NCI-H128 (cell line): ENCODE results near the gene MIER2.
"Not testable (repeated sequence)": the region's sequence is repeated elsewhere in the genome, so short reads cannot be mapped to it uniquely, and the experiment has no call there.

Experiments used
- DNase-seq: peaks from one replicate; lab custom pipeline; 2025; ENCODE audit not compliant: unreplicated experiment; lab: John Stamatoyannopoulos, UW

The MIER2 gene, protein sequence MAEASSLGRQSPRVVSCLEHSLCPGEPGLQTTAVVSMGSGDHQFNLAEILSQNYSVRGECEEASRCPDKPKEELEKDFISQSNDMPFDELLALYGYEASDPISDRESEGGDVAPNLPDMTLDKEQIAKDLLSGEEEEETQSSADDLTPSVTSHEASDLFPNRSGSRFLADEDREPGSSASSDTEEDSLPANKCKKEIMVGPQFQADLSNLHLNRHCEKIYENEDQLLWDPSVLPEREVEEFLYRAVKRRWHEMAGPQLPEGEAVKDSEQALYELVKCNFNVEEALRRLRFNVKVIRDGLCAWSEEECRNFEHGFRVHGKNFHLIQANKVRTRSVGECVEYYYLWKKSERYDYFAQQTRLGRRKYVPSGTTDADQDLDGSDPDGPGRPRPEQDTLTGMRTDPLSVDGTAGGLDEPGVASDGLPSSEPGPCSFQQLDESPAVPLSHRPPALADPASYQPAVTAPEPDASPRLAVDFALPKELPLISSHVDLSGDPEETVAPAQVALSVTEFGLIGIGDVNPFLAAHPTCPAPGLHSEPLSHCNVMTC

DNA sequence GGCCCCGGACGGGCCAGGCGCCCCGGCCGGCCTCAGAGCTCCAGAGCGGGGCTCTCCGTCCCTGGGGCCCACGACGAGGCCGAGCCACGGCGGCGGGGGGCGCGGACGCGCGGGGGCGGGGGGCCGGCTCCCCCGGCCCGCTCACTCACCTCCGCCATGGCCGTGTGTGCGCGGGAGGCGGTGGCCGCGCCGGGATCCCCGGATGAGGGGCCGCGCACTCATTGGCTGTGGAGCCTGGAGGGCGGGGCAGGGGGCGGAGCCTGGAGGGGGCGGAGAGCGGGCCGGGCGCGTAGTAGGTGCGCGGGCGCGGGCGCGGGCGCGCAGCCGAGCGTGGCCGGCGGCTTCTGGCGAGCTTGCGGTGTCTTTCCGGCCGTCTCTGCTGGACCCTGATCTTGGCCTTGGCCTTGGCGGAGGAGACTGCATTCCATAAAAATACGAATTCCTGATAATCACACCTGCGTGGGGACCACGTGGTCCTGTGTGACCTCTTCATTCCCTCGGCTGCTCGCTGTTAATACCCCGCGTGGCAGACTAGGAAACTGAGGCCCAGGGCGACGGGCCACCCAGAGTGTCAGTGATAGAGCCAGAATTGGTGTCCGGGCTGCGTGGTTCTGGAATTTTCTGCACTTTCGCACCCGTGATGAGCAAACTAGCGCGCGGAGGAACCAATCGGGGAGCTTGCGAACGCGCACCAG, at the start of gene MIER2:
Gene MIER2 (minus strand): TSS at position 172 of the 695 bp plus-strand sequence. CDS start 14 bp downstream, at position 158.
- DNase-seq: peak; percentile 36

DNA sequence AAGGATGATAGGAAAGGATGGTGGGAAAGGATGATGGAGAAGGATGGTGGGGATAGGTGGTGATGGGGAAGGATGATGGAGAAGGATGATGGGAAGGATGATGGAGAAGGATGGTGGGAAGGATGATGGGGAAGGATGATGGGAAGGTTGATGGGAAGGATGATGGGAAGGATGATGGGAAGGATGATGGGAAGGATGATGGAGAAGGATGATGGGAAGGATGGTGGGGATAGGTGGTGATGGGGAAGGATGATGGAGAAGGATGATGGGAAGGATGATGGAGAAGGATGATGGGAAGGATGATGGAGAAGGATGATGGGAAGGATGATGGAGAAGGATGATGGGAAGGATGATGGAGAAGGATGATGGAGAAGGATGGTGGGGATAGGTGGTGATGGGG, 49.0 kb upstream of the MIER2 start:
- DNase-seq: not testable (repeated sequence)

DNA sequence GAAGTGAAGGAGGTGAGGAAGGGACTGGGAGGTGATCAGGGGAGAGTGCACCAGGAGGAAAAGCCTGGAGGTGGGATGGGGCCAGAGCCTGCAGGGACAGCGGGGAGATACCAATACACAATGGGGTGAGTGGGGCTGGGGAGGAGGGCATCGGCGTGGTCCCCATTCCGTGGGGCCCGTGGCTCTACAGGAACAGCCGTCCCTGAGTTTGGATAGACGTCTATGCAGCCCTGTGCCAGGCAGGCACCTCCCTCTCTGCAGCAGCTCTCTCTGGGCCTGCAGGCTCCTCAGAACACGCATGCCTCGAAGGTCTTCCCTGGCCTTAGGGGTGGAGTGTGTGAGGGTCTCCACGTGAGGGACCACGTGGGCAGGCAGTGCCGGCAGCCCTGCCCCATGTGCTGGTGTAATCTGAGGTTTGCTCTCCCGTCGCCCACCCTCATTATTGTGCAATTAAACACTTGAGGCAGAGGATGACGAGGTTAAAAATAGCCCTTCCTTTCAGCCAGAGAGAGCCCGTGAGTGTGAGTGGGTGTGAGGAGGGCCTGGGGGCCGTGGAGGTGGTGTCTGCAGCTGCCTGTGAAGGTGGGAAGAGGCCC, 47.9 kb upstream of the MIER2 start:
- DNase-seq: no peak

DNA sequence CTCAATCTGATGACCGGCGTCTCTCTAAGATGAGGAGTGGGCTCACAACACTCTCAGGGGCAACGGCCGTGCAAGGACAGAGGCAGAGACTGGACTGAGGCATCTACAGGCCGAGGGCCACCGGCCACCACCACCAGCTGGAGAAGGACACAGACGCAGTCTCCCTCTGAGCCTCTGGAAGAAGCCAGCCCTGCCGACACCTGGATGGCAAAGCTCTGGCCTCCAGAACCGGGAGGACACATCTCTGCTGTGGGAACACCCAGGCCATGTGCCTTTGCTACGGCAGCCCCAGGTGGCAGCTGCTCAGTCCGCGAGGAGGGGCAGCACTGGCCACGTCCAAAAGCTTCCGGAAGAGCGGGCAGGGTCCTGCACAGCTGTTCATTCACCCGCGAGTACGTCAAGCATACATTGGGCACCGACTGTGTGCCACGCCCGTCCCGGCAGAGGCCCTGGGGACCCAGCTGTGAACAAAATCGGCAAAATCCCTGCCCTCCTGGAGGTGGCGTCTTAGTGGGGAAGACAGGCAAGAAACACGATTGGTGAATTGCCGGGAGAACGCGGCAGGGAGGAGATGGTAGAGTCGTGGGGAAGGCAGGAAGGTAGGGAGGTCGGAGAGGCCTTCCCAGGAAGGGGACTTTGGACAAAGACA, 47.3 kb upstream of the MIER2 start:
- DNase-seq: no peak

DNA sequence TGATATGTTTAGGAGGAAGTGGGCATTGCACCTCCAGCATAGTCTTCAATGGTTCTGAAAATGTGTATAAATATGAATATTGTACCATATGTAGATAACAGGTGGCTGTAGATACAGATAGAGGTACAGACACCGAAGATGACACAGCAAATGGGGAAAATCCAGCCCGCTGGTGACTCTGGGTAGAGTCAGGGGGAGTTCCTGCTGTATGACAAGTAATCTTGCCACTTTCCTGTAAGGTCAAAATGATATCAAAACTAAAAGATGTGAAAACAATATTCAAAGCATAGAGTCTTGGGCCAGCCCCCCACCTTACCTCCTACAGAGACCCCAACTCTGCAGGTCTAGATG, 46.6 kb upstream of the MIER2 start:
- DNase-seq: no peak

DNA sequence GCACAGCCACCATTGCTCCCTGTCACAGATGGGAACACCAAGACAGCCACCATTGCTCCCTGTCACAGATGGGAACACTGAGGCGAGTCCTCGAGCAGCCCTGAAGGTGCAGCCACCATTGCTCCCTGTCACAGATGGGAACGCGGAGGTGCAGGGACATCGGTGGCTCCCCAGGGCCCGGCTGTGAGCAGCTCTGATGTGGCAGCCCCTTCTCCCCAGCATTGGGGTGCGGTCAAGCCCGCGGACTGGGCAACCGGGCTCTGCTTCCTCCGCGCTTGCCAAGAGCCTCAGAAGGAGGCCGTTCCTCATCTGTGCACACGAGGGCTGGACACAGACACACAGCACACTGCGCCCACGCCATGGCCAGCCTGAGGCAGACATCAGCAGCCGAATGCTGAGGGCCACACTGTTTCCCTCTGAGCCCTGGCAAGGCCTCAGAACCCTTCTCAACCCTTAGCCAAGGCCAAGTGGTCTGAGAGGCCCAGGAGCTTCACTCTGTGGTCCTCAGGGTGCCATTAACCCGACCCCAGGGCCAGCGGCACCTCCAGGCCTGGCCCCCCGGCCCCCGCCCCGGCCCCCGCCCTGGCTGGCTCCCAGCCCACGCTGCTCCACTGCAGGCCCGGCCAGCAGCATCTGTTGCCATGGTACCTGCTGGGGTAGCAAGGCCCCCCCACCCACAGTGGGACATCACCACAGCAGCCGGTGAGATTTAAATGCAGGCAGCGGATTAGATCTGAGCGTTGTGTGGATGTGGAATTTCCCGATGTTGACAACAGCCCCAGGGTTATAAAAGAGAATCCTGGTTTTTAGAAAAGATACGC, 46.0 kb upstream of the MIER2 start:
- no peak for DNase-seq

DNA sequence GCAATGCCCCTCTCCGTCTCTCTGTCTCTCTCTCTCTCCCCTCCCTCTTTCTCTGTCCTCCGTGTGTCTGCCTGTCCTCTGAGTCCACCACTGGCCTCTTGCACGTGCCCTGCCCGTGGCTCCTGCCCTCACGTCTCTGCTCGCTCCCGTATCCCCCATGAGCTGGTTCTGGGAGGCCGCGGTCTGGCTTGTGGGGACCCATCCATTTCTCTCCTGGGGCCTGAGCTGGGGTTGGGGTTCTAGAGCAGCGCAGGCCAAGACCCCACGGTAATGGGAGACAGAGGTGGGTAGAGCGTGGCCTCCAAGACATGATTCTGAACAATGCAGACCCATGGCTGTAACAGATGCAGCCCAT, 45.3 kb upstream of the MIER2 start:
- no peak for DNase-seq

DNA sequence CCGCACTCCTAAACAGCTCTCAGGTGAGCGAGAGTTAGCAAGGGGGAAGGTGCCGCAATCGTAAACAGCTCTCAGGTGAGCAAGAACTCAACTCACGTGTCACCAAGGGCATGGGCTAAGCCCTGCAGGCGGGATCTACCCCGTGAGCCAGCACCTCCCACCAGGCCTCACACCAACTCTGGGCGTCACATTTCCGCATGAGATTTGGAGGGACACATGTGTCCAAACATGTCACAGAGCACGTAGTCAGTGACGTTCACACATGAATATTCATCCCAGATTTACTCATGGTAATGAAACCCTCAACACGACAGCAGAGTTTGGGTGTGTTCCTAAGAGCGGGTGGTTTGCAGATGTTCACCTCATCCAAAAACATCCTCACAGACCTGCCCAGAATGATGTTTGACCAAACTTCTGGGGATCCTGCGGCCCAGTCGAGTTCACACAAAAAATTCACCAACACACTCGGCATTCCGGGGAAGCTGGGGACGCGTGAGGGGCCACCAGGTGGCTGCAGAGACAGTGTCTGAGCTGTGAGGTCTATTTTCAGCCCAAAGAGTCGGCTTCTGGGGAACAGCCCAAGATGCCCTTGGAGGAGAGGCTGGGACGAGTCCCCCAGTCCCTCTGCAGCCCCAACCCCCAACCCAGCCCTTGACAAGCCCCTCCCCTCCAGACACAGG, 44.8 kb upstream of the MIER2 start:
- no peak for DNase-seq

DNA sequence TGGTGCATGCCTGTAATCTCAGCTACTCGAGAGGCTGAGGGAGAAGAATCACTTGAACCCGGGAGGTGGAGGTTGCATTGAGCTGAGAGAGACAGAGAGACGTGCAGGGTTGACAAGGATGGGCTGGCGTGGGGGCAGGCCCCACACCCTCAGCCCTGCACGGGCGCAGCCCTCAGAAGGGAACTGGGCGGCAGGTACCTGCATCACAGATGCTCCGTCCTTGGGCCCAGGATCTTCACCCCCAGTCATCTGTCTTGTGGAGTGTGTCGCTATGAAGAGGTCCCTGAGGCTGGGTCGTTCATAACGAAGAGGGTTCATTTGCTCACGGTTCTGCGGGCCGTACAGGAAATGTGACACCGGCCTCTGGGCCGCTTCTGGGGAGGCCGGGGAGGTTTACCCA, 44.1 kb upstream of the MIER2 start:
- no peak for DNase-seq

DNA sequence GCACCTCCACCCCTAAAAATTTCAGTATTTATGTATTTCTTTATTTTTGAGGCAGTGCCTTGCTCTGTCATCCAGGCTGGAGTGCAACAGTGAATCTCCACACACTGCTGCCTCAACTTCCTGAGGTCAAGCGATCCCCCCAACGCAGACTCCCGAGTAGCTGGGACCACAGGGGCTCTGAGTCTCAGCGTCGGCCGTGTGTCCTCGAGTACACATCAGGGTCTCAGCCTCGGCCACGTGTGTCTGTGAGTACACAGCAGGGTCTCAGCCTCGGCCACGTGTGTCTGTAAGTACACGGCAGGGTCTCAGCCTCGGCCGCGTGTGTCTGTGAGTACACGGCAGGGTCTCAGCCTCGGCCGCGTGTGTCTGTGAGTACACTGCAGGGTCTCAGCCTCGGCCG, 43.2 kb upstream of the MIER2 start:
- no peak for DNase-seq

DNA sequence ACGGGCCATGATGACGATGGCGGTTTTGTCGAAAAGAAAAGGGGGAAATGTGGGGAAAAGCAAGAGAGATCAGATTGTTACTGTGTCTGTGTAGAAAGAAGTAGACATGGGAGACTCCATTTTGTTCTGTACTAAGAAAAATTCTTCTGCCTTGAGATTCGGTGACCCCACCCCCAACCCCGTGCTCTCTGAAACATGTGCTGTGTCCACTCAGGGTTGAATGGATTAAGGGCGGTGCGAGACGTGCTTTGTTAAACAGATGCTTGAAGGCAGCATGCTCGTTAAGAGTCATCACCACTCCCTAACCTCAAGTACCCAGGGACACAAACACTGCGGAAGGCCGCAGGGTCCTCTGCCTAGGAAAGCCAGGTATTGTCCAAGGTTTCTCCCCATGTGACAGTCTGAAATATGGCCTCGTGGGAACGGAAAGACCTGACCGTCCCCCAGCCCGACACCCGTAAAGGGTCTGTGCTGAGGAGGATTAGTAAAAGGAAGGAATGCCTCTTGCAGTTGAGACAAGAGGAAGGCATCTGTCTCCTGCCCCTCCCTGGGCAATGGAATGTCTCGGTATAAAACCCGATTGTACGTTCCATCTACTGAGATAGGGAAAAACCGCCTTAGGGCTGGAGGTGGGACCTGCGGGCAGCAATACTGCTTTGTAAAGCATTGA, 42.2 kb upstream of the MIER2 start:
- DNase-seq: not testable (repeated sequence)

DNA sequence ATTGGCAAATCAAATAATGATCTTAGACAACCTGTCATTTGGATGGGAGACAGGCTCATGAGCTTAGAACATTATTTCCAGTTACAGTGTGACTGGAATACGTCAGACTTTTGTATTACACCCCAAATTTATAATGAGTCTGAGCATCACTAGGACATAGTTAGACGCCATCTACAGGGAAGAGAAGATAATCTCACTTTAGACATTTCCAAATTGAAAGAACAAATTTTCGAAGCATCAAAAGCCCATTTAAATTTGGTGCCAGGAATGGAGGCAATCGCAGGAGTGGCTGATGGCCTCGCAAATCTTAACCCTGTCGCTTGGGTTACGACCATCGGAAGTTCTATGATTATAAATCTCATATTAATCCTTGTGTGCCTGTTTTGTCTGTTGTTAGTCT, 41.6 kb upstream of the MIER2 start:
- DNase-seq: not testable (repeated sequence)

DNA sequence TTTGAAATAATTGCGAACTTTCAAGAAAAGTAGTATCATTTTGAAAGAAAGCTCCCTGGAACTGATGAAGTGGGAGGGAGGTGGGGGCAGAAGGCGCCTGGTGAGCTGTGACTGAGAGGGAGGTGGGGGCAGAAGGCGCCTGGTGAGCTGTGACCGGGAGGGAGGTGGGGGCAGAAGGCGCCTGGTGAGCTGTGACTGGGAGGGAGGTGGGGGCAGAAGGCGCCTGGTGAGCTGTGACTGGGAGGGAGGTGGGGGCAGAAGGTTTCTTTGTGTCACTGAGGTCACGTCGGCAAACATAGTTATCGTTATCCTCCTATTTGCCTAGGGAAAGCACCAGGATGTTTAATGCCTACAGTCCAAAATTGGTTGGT, 40.2 kb upstream of the MIER2 start:
- no peak for DNase-seq

DNA sequence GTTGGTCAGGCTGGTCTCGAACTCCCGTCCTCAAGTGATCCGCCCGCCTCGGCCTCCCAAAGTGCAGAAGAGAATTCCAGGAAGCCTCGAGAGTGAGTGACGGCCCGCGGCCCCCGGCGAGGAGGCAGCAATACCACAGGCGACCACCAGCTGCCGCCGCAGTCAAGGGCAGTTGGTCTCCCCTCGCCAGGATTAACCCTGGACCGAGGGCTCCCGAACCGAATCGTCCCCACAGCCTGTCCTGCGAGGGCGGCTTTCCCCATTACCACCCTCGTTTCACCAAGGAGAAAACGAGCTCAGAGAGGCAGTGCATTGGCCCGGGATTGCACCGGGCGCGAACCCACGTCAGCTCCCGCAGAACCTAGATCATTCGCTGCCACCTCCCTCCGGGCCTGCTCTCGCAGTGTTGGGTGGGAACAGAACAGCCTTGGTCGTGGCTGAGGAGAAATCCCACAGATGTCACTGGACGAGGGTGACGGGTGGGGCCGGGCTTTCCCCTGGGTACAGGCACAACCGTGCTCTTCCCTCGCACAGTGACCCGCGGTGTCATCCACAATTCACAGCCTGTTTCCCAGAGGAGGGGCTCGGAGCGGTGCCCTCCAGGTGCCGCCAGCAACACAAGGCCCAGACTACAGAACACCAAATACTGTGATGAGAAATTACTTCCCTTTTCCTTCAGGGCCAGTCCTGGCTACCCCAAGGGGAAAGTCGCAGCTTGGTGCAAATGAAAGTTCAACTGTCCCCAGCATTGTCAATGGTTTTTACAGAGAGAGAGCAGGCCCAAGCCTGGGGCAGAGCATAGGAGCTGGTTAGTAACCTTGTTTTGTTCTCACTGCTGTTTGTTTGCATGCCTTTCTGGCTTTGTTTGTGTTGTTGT, 39.6 kb upstream of the MIER2 start:
- no peak for DNase-seq

DNA sequence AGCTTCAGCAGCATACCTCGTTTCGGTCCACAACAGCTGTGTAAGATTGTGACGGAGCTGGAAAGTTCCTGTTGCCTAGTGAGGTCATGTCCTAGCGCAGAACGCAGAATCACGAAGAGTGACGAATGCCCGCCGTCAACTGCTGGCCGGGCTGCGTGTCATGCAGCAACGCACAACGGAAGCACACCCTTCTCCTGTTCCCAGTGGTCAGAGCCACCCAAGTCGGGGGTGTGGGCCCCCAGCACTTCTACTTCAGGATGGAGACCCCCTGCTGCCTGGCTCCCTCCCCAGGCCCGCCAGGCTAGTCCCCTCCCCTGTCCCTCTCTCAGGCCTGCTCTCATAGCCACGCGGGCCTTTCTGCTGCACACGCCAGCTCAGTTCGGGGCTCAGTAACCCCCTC, 38.4 kb upstream of the MIER2 start:
- no peak for DNase-seq

DNA sequence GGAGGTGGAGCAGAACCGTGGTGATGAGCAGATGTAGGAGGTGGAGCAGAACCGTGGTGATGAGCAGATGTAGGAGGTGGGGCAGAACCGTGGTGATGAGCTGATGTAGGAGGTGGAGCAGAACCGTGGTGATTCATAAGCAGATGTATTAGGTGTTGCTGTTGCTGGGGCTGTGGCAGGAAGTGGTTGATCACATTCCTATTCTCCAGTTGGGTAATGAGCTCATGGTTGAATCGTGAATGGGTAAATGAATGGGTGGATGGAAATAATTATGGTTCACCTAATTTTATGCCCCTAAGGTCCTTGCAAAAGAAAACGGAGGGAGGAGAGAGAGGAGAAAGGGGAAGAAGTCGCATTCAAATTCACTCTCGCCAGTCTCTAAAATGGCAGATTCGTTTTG, 38.0 kb upstream of the MIER2 start:
- not testable (repeated sequence) for DNase-seq

DNA sequence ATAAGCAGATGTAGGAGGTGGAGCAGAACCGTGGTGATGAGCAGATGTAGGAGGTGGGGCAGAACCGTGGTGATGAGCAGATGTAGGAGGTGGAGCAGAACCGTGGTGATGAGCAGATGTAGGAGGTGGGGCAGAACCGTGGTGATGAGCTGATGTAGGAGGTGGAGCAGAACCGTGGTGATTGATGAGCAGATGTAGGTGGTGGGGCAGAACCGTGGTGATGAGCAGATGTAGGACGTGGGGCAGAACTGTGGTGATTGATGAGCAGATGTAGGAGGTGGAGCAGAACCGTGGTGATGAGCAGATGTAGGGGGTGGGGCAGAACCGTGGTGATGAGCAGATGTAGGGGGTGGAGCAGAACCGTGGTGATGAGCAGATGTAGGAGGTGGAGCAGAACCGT, 37.3 kb upstream of the MIER2 start:
- DNase-seq: not testable (repeated sequence)

DNA sequence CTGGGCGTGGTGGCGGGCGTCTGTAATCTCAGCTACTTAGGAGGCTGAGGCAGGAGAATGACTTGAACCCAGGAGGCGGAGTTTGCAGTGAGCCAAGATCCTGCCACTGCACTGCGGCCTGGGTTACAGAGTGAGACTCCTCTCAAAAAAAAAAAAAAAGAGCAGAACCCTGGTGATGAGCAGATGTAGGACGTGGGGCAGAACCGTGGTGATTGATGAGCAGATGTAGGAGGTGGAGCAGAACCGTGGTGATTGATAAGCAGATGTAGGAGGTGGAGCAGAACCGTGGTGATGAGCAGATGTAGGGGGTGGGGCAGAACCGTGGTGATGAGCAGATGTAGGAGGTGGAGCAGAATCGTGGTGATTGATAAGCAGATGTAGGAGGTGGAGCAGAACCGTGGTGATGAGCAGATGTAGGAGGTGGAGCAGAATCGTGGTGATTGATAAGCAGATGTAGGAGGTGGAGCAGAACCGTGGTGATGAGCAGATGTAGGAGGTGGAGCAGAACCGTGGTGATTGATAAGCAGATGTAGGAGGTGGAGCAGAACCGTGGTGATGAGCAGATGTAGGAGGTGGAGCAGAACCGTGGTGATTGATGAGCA, 36.1 kb upstream of the MIER2 start:
- DNase-seq: not testable (repeated sequence)
